Glomerular visceral epithelial cell (primary cell): Measurements from ENCODE around the gene VENTX.

Experiments used
- DNase-seq: peaks from one replicate; pipeline ENCODE4 v3.0.0-alpha.2; 2016; ENCODE audit errors: extremely low spot score

The VENTX gene

DNA sequence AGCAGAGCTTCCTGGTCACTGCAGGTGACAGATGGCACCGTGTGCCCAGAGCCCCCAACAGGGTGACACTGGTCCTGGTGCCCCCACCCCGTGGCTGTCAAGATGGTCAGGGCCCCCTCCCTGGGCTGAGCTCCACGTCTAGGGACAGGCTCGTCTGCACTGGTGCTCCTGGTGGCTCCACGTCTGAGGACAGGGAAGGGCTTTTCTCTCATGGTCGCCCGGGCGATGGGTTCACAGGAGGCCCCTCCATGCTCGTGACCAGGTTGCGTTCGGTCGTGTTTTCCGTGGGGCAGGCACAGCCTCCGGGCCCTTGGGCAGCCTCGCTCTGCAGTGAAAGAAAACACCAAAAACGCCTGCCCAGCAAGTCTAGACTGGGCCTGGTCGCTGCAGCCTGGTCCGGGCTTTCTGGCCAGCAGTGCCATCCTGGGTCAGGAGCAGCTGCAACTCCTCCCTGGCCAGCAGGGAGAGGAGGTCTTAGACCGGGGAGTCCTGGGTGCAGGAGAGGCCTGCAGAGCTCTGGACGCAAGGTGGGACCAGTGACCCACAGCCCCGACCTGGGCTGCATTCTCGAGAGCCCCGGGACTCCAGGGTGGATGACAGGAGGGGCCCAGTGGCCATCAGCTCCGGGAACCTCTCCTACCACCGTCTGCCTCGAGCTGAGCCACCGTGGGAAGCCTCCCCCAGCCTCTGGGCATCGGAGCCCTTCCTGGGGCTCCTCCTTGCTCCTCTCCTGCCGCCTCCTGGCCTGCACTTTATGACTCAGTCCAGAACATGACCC lies 35.5 kb upstream of the VENTX start:
- no peak for DNase-seq

- DNase-seq: no peak
Observed at GRCh38 chr10:133202778-133203651, 34.6 kb upstream of the VENTX start.

DNA sequence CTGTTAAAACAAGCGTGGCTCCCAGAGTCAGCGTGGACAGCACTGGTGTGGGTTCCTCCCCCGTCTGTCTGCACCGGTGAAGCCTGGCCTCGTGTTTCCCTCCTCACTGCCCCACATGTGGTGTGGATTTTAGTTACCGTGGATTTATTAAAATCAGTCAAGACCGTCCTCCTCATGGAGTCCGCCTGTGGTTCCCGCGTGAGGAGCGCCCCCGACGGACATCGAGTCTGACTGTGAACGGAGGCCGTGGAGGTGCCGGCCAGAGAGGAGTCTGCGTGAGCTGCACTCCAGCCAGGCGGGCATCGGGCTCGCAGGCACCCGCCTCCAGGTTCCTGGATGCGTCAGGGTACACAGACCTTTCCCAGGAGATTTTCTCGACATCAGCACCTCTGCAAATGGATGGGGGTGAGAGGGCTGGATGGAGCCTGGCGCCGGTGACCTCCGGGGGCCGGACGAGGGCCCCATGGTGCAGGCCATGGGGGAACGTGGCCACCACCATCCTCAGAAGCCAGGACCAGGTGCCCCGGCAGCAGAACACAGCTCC lies 33.9 kb upstream of the VENTX start:
- no peak for DNase-seq

- DNase-seq: no peak
Observed at GRCh38 chr10:133204226-133205015, 33.2 kb upstream of the VENTX start.

DNA sequence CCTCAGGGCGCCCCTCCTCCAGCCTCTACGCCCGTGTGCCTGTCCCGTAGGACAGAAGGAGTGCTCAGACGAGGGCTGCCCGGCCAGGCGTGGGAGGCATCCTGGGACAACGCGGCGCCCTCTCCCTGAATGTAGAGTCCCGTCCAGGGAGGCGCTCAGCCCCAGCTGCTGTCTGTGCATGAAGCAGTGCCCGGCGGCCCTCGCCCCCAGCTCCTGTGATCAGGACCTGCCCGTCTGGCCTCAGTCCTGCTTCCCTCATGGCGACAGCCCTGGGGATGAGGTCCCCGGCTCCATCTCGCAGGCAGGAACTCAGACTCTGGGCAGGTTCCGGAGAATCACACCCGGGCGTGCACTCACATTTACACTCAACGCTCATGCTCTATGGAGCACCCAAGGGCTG lies 32.5 kb upstream of the VENTX start:
- DNase-seq: no peak

DNA sequence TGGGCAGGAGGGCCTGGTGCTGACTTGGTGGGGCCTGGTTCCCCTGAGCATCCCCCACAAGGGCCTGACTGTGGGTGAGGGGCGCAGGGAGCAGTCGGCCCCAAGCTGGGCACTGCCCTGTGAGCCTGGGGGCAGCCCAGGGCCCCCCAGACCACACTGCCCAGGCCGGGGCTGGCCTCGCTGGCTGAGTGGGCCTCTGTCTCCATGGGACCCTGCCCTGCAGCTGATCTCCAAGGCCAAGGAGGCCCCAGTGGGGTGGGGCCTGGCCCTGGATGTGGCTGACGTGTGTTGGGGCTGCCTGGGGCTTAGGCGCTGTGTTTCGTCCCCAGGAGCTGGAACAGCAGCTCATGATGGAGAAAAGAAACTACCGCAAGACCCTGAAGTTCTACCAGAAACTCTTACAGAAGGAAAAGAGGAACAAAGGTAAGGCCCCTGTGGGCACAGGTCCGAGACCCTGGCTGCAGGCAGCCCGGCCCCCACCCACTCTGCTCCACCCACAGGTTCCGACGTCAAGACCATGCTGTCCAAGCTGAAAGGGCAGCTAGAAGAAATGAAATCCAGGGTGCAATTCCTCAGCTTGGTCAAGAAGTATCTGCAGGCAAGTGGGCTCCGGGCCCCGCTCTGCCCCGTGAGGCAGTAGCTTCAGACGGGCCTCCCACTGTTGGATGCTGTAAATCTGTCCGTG lies 31.2 kb upstream of the VENTX start:
- DNase-seq: no peak

GRCh38 chr10:133207041-133207600 lies 30.5 kb upstream of the VENTX start:
- no peak for DNase-seq

DNA sequence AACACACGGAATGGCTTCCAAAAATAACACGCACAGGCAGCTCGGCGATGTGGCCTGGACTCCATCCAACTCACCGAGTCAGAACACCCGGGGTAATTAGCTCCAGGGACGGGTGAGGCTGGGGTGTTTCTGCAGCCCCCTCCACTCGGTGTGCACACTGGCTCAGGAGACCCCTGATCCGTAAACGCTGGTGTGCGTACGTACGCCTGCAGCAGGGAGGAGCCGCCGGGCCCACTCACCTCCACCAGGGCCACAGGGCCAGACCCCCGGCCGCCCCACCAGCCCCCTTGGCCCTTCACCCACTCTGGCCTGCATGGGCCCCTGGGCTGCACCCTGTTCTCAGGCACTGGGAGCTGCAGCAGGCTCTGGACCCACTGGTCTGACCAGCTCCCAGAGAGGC lies 30.0 kb upstream of the VENTX start:
- DNase-seq: no peak

- no peak for DNase-seq
Observed at GRCh38 chr10:133208466-133208865, 29.2 kb upstream of the VENTX start.

DNA sequence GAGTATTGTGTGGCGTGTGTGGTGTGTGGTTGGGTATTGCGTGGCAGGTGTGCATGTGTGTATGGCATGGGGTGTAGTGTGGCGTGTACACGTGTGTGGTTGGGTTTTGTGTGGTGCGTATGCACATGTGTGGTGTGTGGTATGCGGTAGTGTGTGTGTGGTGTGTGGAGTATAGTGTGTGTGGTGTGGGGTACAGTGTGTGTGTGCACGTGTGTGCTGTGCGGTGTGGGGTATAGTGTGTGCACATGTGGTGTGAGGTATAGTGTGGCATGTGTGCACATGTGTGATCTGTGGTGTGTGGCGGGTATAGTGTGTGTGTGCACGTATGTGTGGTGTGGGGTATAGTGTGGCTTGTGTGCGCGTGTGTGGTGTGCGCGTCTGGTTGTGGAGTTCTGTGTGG lies 28.5 kb upstream of the VENTX start:
- DNase-seq: no peak

- DNase-seq: no peak
Observed at GRCh38 chr10:133209641-133210040, 28.0 kb upstream of the VENTX start.

- DNase-seq: no peak
Observed at GRCh38 chr10:133210398-133211140, 27.1 kb upstream of the VENTX start.

GRCh38 chr10:133211141-133211830 lies 26.4 kb upstream of the VENTX start:
- DNase-seq: no peak

GRCh38 chr10:133211959-133212852 lies 25.4 kb upstream of the VENTX start:
- no peak for DNase-seq

DNA sequence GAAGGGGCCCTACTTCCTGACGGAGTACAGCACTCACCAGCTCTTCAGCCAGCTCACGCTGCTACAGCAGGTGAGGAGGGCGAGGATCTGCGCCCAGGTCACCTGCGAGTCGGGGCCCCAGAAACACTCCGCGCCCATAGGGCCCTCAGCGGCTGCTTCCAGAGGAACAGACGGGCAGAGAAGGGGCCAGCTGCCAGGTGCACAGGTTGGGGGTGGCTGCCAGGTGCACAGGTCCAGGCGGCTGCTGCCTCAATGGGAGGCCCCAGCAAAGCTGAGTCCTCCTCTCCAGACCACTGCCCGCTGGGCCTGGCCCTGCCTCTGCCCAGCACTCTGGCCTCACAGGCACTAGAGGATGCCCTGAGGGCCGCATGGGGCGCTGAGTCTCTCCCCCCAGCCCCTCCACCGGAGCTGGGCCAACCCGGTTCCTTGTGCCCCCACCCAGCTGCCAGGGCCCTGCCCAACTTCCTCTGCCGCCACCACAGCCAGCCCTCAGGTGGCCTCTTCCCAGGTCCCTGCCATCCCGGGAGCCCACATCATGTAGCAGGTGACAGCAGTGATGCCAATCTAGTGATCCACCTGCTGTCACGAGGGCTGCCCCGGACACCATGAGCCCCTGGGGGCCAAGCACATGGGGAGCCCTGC lies 24.7 kb upstream of the VENTX start:
- DNase-seq: no peak

DNA sequence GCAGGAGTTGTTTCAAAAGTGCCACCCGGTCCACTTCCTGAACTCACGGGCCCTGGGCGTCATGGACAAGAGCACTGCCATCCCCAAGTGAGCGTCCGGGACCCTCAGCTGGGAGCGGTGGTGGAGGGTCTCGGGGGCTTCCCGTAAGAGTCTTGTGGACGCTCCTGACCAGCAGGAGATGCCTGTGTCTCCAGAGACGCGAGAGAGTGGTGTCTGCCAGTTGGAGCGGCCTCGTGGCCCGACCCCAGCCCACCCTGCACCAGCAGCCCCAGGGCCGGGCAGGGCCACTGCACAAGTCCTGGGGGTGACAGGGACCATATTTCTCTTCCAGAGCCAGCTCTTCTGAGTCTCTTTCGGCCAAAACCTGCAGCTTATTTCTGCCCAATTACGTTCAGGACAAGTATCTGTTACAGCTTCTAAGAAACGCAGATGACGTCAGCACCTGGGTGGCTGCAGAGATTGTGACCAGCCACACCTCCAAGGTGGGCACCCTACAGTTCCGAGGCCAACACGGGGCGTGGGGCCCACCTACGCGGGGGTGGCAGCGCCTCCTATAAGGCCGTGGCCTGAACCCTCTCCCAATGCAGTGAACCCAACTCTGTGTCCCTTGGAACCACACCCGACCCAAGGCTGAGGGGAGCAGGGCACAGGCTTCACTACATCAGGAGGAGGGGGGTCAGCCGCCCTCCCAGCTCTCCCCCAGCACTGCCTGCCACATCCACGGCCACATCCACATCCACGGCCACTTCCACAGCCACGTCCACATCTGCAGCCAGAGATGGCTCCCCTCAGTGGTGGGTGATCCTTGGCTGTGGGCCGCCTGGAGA lies 23.8 kb upstream of the VENTX start:
- no peak for DNase-seq
